ENCODE results near the gene KIF5A. TPM values are rescaled to one million over a fixed set of nuclear protein-coding genes. Genes with fewer than 3 reads are reported as not detected.
A peak's percentile ranks its signal among the peaks of the same experiment; 100 is the strongest.
"Not testable (repeated sequence)": the region's sequence is repeated elsewhere in the genome, so short reads cannot be mapped to it uniquely, and the experiment has no call there.

Gene KIF5A
- total RNA-seq, result 1 to 10 TPM; 1.5 to 2.3 TPM
- polyA plus RNA-seq, result under 1 TPM in 2 of 3 donors, not detected in 1; 0.17 to 0.20 TPM
- 1.5 to 9.0 (median 3.9) reads per million in 6 experiments for total RNA-seq

- Mint-ChIP-seq H3K4me3 (peak within 1 kb of the TSS; percentile 74 to 85 (median 80)), H3K36me3 (no peaks in the 10 kb centered on the region), H3K27me3 (peaks cover 0 to 18% (median 0%) of the 10 kb centered on the region in 5 donors), H3K4me1 (peaks cover 22 to 46% (median 41%) of the 10 kb centered on the region in 4 donors), H3K27ac (peak within 1 kb of the TSS in 8 of 10 donors; percentile 47 to 86 (median 66)), H3K9me3 (no peaks in the 10 kb centered on the region)
- ATAC-seq (peak; percentile 54 to 68), DNase-seq (peak; percentile 31 to 75 (median 58))
- POLR2A ChIA-PET, result interaction anchor here (0.5 kb wide), 1 partner anchor 36 kb away, joined by 5 read pairs; no protein-coding TSS in a partner anchor
Measured at GRCh38 chr12:57549909-57550640, at the start of gene KIF5A. Gene KIF5A (plus strand): TSS chr12:57550044. CDS start chr12:57550272, 228 bp downstream.

- Mint-ChIP-seq H3K27ac (peak overlapping the region in 3 of 10 donors; percentile 3 to 66 (median 34)), H3K9me3 (peaks cover 0 to 1% (median 0%) of the 10 kb centered on the region in 9 donors), H3K36me3 (peaks cover 6 to 94% (median 19%) of the 10 kb centered on the region in 3 donors), H3K4me1 (peaks cover 0 to 20% (median 12%) of the 10 kb centered on the region in 4 donors), H3K4me3 (peak overlapping the region in 1 of 10 donors; percentile 22), H3K27me3 (no peaks in the 10 kb centered on the region)
- ATAC-seq, result no peak
- POLR2A ChIA-PET, result interaction anchor here (1.1 to 2.3 kb wide), 2 partner anchors 12 to 20 kb away, joined by 4 to 9 read pairs; partner anchors contain the start of genes DDIT3 and MARS1
- DNase-seq, result no peak
Measured at GRCh38 chr12:57500213-57500612, 49.6 kb upstream of the KIF5A start.

DNA sequence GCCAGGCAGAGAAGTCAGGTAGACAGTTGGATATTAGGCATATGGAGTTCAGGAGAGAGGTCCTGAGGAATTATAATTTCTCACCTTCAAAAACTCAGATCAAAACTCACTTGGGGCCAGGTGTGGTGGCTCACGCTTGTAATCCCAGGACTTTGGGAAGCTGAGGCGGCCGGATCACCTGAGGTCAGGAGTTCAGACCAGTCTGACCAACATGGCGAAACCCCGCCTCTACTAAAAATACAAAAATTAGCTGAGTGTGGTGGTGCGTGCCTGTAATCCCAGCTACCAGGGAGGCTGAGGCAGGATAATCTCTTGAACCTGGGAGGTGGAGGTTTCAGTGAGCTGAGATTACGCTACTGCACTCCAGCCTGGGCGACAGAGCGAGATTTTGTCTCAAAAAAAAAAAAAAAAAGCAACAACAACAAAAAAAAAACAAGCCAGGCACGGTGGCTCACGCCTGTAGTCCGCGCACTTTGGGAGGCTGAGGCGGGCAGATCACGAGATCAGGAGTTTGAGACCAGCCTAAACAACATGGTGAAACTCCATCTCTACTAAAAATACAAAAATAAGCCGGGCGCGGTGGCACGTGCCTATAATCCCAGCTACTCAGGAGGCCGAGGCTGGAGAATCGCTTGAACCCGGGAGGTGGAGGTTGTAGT, 47.4 kb upstream of the KIF5A start:
- ATAC-seq, DNase-seq: not testable (repeated sequence)
- POLR2A ChIA-PET, result interaction anchor here (0.6 to 1.7 kb wide), 8 partner anchors 12 to 1398 kb away, joined by 3 to 7 read pairs (median 4); partner anchors contain the start of genes DDIT3 and PA2G4

DNA sequence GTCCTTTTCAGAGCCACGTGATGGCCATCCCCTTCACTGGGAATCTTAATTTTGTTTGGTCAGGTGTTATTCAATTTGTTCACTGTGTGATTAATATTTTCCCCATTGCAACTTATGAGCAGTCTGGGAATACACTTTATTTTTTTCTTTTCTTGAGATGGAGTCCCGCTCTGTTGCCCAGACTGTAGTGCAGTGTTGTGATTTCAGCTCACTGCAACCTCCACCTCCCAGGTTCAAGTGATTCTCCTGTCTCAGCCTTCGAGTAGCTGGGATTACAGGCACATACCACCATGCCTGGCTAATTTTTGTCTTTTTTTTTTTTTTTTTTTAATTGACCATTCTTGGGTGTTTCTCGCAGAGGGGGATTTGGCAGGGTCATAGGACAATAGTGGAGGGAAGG, 43.3 kb upstream of the KIF5A start:
- not testable (repeated sequence) for H3K27me3 Mint-ChIP-seq, ATAC-seq, H3K4me3 Mint-ChIP-seq, H3K27ac Mint-ChIP-seq, H3K9me3 Mint-ChIP-seq, H3K4me1 Mint-ChIP-seq, DNase-seq
- POLR2A ChIA-PET, result interaction anchor here (0.9 kb wide), 1 partner anchor 14 kb away, joined by 4 read pairs; the partner anchor contains the start of gene DDIT3
- H3K36me3 Mint-ChIP-seq, result peaks cover 0 to 71% (median 18%) of the 10 kb centered on the region in 3 donors

More for the DNA sequence above, 47.4 kb upstream of the KIF5A start:
- not testable (repeated sequence) for H3K4me3 Mint-ChIP-seq, H3K27me3 Mint-ChIP-seq, H3K9me3 Mint-ChIP-seq
- peaks cover 6 to 85% (median 22%) of the 10 kb centered on the region in 3 donors for H3K36me3 Mint-ChIP-seq
- H3K4me1 Mint-ChIP-seq, result peaks cover 0 to 13% (median 5%) of the 10 kb centered on the region in 4 donors
- H3K27ac Mint-ChIP-seq, result peak overlapping the region in 4 of 10 donors; percentile 37 to 89 (median 56)

GRCh38 chr12:57507796-57508195, 42.0 kb upstream of the KIF5A start:
- Mint-ChIP-seq H3K4me1 (peaks cover 0 to 12% (median 3%) of the 10 kb centered on the region in 4 donors), H3K27ac (peak overlapping the region in 2 of 10 donors; percentile 15 to 37), H3K36me3 (peaks cover 0 to 71% (median 20%) of the 10 kb centered on the region in 3 donors)
- ATAC-seq, H3K4me3 Mint-ChIP-seq, H3K27me3 Mint-ChIP-seq, DNase-seq, H3K9me3 Mint-ChIP-seq: not testable (repeated sequence)
- POLR2A ChIA-PET, result interaction anchor here (0.7 to 1.1 kb wide), 2 partner anchors 9 to 13 kb away, joined by 3 read pairs; partner anchors contain the start of gene DDIT3

DNA sequence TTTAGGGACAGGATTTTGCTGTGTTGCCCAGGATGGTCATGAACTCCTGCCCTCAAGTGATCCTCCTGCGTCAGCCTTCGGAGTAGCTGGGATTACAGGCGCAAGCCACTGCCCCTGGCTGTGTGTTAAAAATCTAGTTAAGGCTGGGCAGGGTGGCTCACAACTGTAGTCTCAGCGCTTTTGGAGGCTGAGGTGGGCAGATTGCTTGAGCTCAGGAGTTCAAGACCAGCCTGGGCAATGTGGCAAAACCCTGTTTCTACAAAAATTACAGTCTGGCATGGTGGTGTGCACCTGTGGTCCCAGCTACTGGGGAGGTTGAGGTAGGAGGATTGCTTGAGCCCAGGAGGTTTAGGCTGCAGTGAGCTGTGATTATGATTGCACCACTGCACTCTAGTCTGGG, 38.7 kb upstream of the KIF5A start:
- H3K27ac Mint-ChIP-seq, result peak overlapping the region in 4 of 10 donors; percentile 44 to 75 (median 56)
- no peaks in the 10 kb centered on the region for H3K27me3 Mint-ChIP-seq
- H3K36me3 Mint-ChIP-seq, result peaks cover 0 to 71% (median 22%) of the 10 kb centered on the region in 3 donors
- H3K9me3 Mint-ChIP-seq, result no peaks in the 10 kb centered on the region
- H3K4me3 Mint-ChIP-seq, result no peak overlapping the region
- no peak for DNase-seq
- ATAC-seq, result no peak
- POLR2A ChIA-PET, result interaction anchor here (1.4 to 2.1 kb wide), 2 partner anchors 8 to 49 kb away, joined by 6 to 14 read pairs; partner anchors contain the start of gene DDIT3
- H3K4me1 Mint-ChIP-seq, result peaks cover 3 to 15% (median 5%) of the 10 kb centered on the region in 4 donors

- POLR2A ChIA-PET, result interaction anchor here (1.4 kb wide), 1 partner anchor 50 kb away, joined by 6 read pairs; no protein-coding TSS in a partner anchor
- Mint-ChIP-seq H3K9me3 (no peaks in the 10 kb centered on the region), H3K36me3 (peaks cover 0 to 77% (median 26%) of the 10 kb centered on the region in 3 donors), H3K27me3 (no peaks in the 10 kb centered on the region), H3K27ac (peak overlapping the region; percentile 36 to 87 (median 71)), H3K4me1 (peaks cover 3 to 15% (median 5%) of the 10 kb centered on the region in 4 donors), H3K4me3 (no peak overlapping the region)
- DNase-seq (no peak), ATAC-seq (no peak)
Measured at GRCh38 chr12:57511588-57512325, 38.1 kb upstream of the KIF5A start.

- Mint-ChIP-seq H3K27me3 (no peaks in the 10 kb centered on the region), H3K4me3 (no peak overlapping the region), H3K27ac (peak overlapping the region; percentile 48 to 90 (median 68)), H3K36me3 (peaks cover 0 to 86% (median 30%) of the 10 kb centered on the region in 3 donors), H3K4me1 (peaks cover 6 to 15% (median 9%) of the 10 kb centered on the region in 4 donors), H3K9me3 (no peaks in the 10 kb centered on the region)
- POLR2A ChIA-PET, result no interaction called here
- DNase-seq, result no peak
- no peak for ATAC-seq
Measured at GRCh38 chr12:57512665-57513064, 37.2 kb upstream of the KIF5A start.

DNA sequence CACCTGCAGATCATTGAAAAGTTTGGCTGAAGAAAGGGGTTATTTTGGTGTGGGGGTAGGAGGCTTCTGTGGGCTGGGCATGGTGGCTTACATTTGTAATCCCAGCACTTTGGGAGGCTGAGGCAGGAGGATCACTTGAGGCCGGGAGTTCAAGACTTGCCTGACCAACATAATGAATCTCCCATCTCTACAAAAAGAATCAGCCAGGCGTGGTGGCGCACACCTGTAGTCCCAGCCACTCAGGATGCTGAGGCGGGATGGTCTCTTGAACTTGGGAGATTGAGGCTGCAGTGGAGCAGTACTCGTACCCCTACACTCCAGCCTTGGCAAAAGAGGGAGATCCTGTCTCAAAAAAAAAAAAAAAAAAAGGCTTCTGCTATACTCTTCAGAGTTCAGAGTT, 36.6 kb upstream of the KIF5A start:
- peak overlapping the region in 9 of 10 donors; percentile 20 to 90 (median 67) for H3K27ac Mint-ChIP-seq
- H3K4me1 Mint-ChIP-seq, result peaks cover 9 to 19% (median 14%) of the 10 kb centered on the region in 4 donors
- H3K27me3 Mint-ChIP-seq, result no peaks in the 10 kb centered on the region
- no peaks in the 10 kb centered on the region for H3K9me3 Mint-ChIP-seq
- ATAC-seq (no peak), DNase-seq (no peak)
- H3K4me3 Mint-ChIP-seq, result no peak overlapping the region
- POLR2A ChIA-PET, result interaction anchor here (0.7 kb wide), 1 partner anchor 27 kb away, joined by 5 read pairs; no protein-coding TSS in a partner anchor
- peaks cover 0 to 88% (median 30%) of the 10 kb centered on the region in 3 donors for H3K36me3 Mint-ChIP-seq

GRCh38 chr12:57513677-57514076, 36.2 kb upstream of the KIF5A start:
- DNase-seq, ATAC-seq, H3K4me3 Mint-ChIP-seq, H3K27me3 Mint-ChIP-seq, H3K9me3 Mint-ChIP-seq: not testable (repeated sequence)
- Mint-ChIP-seq H3K36me3 (peaks cover 0 to 88% (median 30%) of the 10 kb centered on the region in 3 donors), H3K27ac (peak overlapping the region in 3 of 10 donors; percentile 55 to 79 (median 67)), H3K4me1 (peaks cover 12 to 23% (median 18%) of the 10 kb centered on the region in 4 donors)
- POLR2A ChIA-PET, result interaction anchor here (0.6 to 8.6 kb wide), 4 partner anchors 11 to 36 kb away, joined by 3 to 135 read pairs (median 5); partner anchors contain the start of genes ARHGAP9 and KIF5A

- ATAC-seq, H3K4me3 Mint-ChIP-seq, H3K27me3 Mint-ChIP-seq, DNase-seq, H3K9me3 Mint-ChIP-seq: not testable (repeated sequence)
- POLR2A ChIA-PET, result interaction anchor here (0.6 to 8.6 kb wide), 5 partner anchors 11 to 36 kb away, joined by 3 to 135 read pairs (median 5); partner anchors contain the start of genes ARHGAP9 and KIF5A
- Mint-ChIP-seq H3K4me1 (peaks cover 16 to 29% (median 24%) of the 10 kb centered on the region in 4 donors), H3K27ac (peak overlapping the region in 3 of 10 donors; percentile 41 to 69 (median 68)), H3K36me3 (peaks cover 2 to 90% (median 30%) of the 10 kb centered on the region in 3 donors)
Measured at GRCh38 chr12:57514246-57514645, 35.6 kb upstream of the KIF5A start.
